ENCODE measurements around the gene C4orf36. TPM values are rescaled to one million over a fixed set of nuclear protein-coding genes. Genes with fewer than 3 reads are reported as not detected.

Gene C4orf36
- total RNA-seq = 1.1 and 2.1 TPM in 2 replicates

DNA sequence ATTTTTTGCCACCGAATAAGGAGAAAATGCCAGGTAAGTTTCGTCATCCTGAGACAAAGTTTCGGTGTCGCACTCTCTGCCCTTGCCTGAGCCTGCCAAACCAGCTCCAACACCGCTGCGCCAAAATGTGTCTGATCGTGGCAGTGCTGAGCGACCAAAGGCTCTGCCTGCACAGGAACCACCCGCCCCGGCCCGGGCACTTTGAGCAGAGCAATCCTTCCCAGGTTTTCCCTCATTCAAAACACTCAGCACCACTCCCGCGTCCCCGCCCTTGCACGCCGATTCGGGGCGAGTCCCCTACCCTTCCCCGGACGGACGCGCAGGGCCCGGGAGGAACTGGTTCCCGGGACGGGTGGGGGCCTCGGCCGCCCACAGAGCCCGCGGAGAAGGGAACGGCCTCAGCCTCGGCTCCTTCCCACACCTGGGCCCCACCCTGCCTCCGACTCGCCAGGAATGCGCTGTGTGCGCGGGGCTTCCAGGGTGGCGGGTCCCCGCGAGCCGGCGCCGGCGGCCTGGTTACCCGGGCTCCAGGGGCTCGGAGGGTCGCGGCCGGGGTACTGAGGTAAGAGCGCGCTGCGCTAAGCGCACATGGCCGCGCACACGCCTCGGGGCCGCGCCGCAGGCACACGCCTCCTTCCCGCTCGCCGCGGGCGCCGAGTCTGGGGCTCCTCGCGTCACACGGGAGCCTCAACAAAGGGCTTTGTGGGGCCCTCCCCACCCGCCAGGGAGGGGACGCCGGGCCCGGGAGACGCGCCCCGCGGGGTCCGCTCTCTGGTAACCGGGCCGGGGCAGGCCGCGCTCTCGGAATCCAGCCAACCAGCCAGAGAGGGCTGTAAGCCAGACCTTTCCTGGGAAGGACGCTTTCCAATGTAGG lies at the start of gene C4orf36:
C4orf36 (minus strand) TSS at position 661 of the 874 bp plus-strand sequence. CDS start 902 bp downstream, outside the sequence.

GRCh38 chr4:86934771-86935565 lies 42.7 kb upstream of the C4orf36 start, which contains the start of gene AFF1:
TSS of gene AFF1 (plus strand) at chr4:86935011. CDS start at chr4:86948534, 13,523 bp downstream.

DNA sequence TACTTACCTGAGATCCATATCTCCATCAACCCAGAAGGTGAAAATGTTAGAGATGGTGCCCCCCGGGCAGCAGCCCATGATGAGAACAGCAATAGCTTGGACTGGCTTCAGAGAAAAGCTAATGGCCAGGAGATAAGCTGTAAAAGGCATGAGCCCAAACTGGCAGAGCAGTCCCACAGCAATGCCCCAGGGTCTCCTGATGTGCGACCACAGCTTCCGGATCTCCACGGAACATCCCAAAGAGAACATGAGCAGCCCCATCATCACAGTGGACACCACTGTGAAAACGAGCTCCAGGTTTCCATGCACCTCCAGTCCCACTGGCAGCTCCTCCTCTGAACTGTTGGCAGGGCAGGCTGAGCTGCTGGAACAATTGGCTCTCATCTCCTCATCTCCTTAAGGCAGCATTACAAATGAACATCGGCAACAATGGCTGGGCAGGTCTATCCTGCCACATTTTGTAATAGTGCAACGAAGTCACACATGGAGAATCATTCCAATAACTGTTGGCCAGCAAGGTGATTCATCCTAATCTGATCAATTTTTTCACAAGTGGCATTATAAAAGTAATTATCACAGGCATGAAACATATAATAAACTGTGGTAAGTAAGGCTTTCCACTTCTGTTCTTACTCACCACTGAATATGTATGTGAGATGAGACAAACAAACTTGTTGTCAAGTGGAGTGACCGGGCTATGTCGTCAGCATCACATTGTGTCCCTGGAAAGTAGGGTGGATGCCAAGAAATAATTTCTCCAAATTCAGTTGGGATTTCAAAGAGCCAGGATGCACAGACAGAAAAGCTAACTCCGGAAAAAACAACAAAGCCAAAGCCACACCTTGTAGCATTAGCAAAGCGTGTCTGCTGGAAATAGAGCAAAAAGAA lies 43.2 kb downstream of the C4orf36 start, which contains the start of gene SLC10A6:
SLC10A6 (minus strand) TSS at position 653 of the 888 bp plus-strand sequence; CDS start at position 384, 269 bp downstream.

Other genes with a start within 250 kb of the C4orf36 start
- gene SLC10A6, start 43.0 kb downstream of the C4orf36 start, total RNA-seq = 0.47 and 0.77 TPM in 2 replicates
- 5.6 and 10.2 TPM in 2 replicates for gene AFF1, start 42.6 kb upstream of the C4orf36 start, total RNA-seq

Data from bronchial smooth muscle cell (primary cell).